ENCODE measurements around the gene RPS6KC1.

- TF ChIP-seq POLR2A (IDR thresholded peaks at IDR 0.05) (no peak), CTCF (IDR thresholded peaks at IDR 0.05) (no peak)
Measured at GRCh38 chr1:213135572-213135971, 84.5 kb downstream of the RPS6KC1 start.

Measured in Peyer's patch (tissue), 4 donors.